Activated CD8-positive, alpha-beta memory T cell treated with anti-CD3 and anti-CD28 coated beads for 48 hours (primary cell): ENCODE results near the gene NECAB2.
"Not testable (repeated sequence)": the region's sequence is repeated elsewhere in the genome, so short reads cannot be mapped to it uniquely, and the experiment has no call there.

Experiments used
- DNase-seq, 3 experiments: peaks; one replicate each; pipeline ENCODE4 v3.0.0-alpha.2; 2020; ENCODE audit warnings: low read depth in 2 of 3, low spot score in 2 of 3

NECAB2 gene

GRCh38 chr16:83935858-83936255, 32.2 kb upstream of the NECAB2 start:
- no peak for DNase-seq

DNA sequence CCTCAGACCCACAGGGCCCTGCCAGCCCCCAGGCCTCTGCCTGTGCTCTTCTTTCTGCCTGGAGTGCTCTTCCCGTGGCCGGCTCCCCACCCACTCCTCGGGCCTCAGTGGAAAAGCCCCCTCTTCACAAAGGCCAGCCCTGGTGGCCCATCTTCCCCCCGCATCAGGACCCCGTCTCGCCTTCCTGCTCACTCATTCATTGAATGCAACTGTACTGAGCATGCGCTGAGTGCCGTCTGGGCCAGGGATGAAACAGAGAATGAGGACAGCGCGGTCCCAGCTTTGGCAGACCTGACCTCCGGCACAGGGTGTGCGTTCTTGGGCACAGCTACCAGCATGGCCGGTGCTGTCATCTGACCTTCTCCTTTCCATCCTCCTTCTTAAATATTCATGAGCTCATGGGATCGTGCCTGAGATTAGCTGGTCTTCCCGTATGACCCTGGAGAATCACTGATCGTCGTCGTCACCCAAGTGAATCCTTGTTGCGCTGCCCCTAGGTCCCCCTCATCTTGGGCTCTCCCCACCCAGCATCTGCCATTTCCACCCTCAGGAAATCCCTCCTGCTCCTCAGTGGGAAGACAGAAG, 31.4 kb upstream of the NECAB2 start:
- no peak for DNase-seq

- DNase-seq: no peak
Measured at GRCh38 chr16:83937267-83937666, 30.8 kb upstream of the NECAB2 start.

GRCh38 chr16:83937922-83938885, 29.8 kb upstream of the NECAB2 start:
- no peak for DNase-seq

DNA sequence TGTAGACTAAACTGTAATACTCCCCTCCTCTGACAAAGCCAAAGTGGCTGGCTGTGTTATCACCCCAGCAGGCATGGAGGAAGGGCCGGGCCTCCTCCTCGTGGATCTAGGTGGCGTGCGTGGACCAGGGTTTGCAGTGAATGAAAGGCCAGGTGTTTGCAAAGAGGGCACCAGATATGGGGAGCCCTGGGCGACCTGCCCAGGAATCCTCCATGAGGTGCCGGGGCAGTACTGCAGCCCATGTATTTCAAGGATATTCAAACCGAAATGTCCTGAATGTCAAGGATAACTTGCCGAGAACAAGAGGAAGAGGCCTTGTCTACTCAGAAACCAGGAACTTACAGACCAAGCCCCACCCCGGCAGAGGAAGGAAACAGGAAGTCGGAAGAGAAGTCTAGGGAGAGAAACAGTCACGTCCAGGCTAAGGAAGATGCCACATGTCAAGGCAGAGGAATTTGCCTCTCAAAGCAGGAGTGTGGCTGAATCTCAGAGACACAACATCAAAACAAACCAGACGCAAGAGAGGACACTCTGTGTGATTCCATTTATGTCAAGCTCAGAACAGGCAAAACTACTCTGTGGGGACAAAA, 28.7 kb upstream of the NECAB2 start:
- DNase-seq: no peak

GRCh38 chr16:83940119-83940518, 27.9 kb upstream of the NECAB2 start:
- DNase-seq: no peak

DNA sequence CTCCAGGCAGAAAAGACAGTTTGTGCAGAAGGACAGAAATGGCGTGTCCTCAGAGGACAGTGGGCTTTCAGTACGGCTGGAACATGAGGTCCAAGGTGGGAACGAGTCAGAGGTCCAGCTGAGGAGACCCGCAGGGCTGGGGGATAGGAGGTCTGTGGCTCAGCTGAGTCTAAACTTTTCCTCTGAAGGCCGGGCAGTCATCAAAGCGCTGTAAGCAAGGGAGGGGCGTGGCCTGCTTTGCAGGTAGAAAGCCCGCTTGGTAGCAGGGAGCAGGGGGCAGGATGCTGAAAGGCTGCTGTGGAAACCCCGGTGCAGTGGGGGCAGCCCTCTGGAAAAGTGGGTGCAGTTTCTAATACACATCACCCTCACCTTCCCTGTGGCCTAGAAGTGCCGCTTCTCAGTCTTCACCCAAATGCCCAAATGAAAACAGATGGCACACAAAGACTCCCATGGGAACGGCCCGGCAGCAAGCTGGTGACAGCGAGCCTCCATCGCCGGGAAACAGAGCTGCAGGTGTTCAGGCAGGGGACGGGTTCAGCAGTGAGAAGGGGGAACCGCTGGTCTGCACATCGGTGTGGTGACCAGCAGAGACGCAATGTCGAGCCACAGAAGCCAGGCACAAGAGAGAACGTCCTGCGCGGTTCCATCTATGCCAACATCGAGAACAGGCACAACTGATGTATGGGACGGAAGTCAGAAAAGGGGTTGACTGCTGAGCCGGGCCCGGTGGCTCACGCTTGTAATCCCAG, 27.2 kb upstream of the NECAB2 start:
- no peak for DNase-seq

GRCh38 chr16:83941546-83941945, 26.5 kb upstream of the NECAB2 start:
- DNase-seq: not testable (repeated sequence)

DNA sequence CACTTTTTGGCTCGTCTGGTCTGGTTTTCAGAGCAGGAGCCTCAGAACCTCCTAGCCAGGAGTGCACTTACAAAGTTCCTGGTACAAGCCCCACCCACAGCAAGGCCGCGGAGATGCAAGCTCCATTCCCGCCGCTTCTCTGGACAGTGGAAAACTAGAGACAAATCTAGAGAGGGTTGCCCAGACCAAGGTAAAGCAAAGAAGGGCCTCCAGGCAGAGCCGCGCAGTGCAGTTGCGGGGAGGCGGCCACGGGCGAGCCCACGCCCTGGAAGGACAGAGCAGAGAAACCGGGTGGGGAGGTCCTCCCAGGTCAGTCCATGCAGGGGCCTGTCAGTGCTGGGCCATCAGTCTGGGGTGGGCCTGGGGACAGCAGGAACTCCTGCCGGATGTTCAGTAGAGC, 26.0 kb upstream of the NECAB2 start:
- DNase-seq: no peak

- DNase-seq: no peak
Measured at GRCh38 chr16:83942815-83943515, 25.1 kb upstream of the NECAB2 start.

- no peak for DNase-seq
Measured at GRCh38 chr16:83943516-83944050, 24.5 kb upstream of the NECAB2 start.

DNA sequence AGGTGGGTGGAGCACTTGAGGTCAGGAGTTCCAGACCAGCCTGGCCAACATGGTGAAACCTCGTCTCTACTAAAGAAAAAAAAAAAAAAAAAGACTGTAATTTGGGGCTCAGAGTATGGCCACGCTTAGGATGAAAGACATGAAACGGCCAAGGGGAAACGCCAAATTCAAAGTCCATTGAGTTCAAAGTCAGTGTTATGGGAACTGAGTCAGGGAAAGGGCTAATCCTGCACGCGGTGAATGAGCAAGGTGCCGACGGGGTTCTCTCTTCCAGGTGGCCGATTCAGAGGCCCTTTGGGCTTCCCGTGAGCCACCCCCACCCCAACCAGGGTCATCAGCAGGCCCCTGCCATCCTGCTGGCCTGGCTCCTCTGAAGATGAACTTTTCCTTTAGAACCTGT, 22.5 kb upstream of the NECAB2 start:
- DNase-seq: no peak

DNA sequence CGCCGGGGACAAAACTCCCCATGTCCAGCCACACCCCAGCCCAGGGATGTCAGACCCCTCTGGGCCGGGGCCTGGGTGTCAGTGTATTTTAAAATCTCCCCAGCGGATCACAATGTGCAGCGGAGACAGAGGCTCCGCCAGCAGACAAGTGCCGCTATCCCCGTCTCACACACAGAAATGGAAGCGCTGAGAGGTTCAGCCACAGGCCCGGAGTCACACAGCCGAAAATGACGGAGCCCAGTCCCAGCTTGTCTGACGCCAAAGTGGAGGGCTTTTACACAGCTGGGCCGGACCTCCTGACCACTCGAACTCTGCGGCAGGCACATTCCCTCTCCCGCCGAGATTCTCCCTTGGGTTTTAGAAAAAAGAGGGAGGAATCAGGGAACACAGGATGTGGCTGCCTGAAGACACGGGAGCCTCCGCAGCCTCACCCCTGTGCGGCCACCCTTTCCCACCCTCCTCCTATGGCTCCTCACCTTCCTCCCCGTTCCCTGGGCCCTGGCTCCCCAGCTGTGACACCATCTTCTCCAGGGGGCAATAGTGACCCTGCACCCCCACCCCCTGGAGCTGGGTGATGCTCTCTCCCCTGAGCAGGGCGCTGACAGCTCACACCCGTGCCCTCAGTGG, 21.8 kb upstream of the NECAB2 start:
- DNase-seq: no peak

DNA sequence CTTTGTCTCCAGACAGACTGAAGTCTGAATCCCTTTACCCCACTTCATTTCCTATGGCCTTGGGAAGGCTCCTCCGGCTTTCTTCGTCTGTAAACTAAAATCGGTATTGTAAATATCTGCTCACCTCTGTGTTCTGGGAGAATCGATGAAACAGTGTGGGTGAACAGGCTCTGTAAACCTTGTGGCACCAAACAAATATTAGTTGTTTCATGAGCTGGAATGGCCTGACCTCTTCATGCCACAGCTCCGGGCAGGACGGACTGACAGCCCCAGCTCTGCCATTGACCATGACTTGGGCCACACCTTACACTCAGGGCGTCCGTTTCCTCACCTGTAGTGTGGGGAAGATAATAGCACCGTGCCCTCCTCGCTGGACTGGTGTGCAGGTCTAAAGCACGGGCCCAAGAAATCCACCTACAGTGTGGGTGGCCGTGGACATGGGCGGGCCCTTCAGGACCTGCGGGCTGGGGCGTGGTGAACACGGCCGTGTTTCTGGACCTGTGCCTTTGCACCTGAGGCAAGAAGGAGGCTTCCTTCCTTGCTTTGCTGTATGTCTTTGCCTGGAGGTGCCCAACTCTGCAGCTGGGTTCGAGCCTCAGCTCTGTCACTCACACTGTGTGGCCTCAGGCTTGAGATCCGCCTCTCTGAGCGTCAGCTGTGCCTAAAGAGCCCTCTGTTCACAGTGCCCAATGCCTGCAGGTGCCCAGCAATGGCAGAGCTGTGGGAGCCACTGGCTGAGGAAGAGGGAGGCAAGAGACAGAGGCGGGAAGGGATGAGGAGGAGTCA, 21.1 kb upstream of the NECAB2 start:
- no peak for DNase-seq

GRCh38 chr16:83947642-83948234, 20.3 kb upstream of the NECAB2 start:
- no peak for DNase-seq

GRCh38 chr16:83948914-83949723, 18.9 kb upstream of the NECAB2 start:
- no peak for DNase-seq

GRCh38 chr16:83949724-83950001, 18.4 kb upstream of the NECAB2 start:
- DNase-seq: no peak

DNA sequence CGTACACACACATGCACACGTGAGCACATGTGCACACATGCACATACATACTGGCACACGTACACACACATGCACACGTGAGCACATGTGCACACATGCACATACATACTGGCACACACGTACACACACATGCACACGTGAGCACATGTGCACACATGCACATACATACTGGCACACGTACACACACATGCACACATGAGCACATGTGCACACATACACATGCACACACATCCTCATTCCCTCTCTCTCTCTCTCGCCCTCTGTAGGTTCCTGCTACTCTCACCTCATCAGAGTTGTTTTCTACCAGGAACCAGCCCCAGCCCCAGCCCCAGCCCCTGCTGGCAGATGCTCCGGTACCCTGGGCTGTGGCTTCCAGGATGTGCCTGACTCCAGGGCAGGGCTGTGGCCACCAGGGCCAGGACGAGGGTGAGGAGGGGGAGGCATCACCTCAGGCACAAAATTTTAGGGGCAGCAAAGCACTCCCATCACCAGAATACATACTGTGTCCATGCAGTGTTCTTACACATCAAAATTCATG, 17.1 kb upstream of the NECAB2 start:
- not testable (repeated sequence) for DNase-seq
